Aorta (tissue), 5 donors: ENCODE data around the gene WDR31. TPM values are rescaled to one million over a fixed set of nuclear protein-coding genes. Genes with fewer than 3 reads are reported as not detected.
"Not testable (repeated sequence)": the region's sequence is repeated elsewhere in the genome, so short reads cannot be mapped to it uniquely, and the experiment has no call there.

Experiments
- ATAC-seq: fragments of 200-7000 bp; cut with Tn5 transposase; one replicate; pipeline ENCODE4 v1.9.1; 2022; ENCODE audit warnings: moderate library complexity; ENCODE audit not compliant: low FRiP score
- DNase-seq, 2 donors: peaks; one replicate each; pipeline ENCODE4 v3.0.0-alpha.2; 2020
- H3K27ac ChIP-seq, 2 donors: one replicate each; pipeline ENCODE4 v1.5.1; 2013; ENCODE audit warnings: low read length in 2 of 2, mild to moderate bottlenecking in 2 of 2, moderate library complexity in 2 of 2, control low read depth in 1 of 2, inconsistent platforms in 1 of 2, low read depth in 1 of 2
- H3K27me3 ChIP-seq, 2 donors: one replicate each; pipeline ENCODE4 v1.6.1; 2013; ENCODE audit warnings: control low read depth in 1 of 2, low read length in 1 of 2, mild to moderate bottlenecking in 1 of 2, moderate library complexity in 1 of 2; ENCODE audit not compliant: insufficient read depth in 2 of 2, control insufficient read depth in 1 of 2
- H3K36me3 ChIP-seq, 2 donors: one replicate each; pipeline ENCODE4 v1.6.1; 2013; ENCODE audit warnings: control low read depth in 1 of 2, low read length in 1 of 2, mild to moderate bottlenecking in 1 of 2; ENCODE audit not compliant: insufficient read depth in 2 of 2, control insufficient read depth in 1 of 2
- H3K4me1 ChIP-seq, 2 donors: one replicate each; pipeline ENCODE4 v1.6.1; 2013; ENCODE audit warnings: low read length in 2 of 2, control low read depth in 1 of 2, mild to moderate bottlenecking in 1 of 2, moderate library complexity in 1 of 2; ENCODE audit not compliant: insufficient read depth in 2 of 2, control insufficient read depth in 1 of 2
- H3K4me3 ChIP-seq, 2 donors: one replicate each; pipeline ENCODE4 v1.5.1; 2013; ENCODE audit warnings: low read length in 2 of 2, control low read depth in 1 of 2, mild to moderate bottlenecking in 1 of 2
- H3K9me3 ChIP-seq: one replicate; pipeline ENCODE4 v1.6.1; 2013; ENCODE audit warnings: mild to moderate bottlenecking, low read length; ENCODE audit not compliant: control insufficient read depth
- WGBS, 2 donors: extraction: QIAGEN DNeasy Blood & Tissue Kit; methylation state at CpG; one replicate each; pipeline ENCODE4 v1.1.7; 2013; 5-methylcytosine and 5-hydroxymethylcytosine counted together
- intact Hi-C, 2 donors: fragments of 100-400 bp; cut with DNase I; formaldehyde crosslinking; loops; one replicate each; pipeline versions ENCODE4 v1.14.2 to v1.15.0; 2022
- polyA plus RNA-seq, 2 donors: library from polyadenylated mRNA; stranded (reverse); fragments of 200-250 nt; gene quantifications; one replicate each; pipeline ENCODE4 v1.2.3, GENCODE V29; 2013
- total RNA-seq, 2 donors: library from RNA; stranded (reverse); fragmentation: NEBNext Ultra II Directional; extraction: Animal tissue kit (Norgen Biotek cat#: 25700); gene quantifications; one replicate each; pipeline ENCODE4 v1.2.1, GENCODE V29; 2021
- donor health status: healthy with polysubstance abuse.
- donor health status: Bipolar disorder and iron deficiency.
- donor health status: DM: no; HTN: no; CAD: no.
- donor health status: DM: no; HTN: no; CAD: no.
- donor health status: DM: yes; HTN: yes; CAD: no.

The WDR31 gene
- total and polyA plus RNA-seq, 4 donors: 0.54 to 2.1 (median 1.1) TPM

DNA sequence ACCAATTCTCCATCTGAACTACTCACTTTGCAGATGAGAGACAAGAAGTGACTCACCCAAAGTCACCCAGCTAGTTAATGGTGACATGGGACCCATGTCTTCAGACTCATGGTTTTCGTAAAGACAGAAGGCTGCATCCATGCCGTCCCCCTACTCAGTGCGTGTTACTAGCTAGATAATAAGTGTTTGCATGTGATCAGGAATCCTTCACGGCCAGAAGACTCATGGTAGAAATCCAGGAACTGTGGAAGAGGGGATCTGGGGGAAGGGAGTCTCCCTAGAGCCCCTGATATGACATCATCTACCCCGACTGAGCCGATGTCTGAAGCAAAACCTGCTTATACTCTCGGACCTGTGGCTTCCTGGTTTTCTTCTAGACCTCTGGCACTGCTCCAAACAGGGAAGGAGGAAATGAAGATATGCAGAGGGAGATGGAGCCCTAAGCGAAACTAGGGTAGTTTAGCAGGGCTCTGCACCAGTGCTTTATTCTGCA lies 40.2 kb downstream of the WDR31 start:
- Histone ChIP-seq H3K27ac (no peak overlapping the region), H3K4me1 (no peaks in the 10 kb centered on the region), H3K27me3 (no peaks in the 10 kb centered on the region), H3K9me3 (no peaks in the 10 kb centered on the region), H3K36me3 (no peaks in the 10 kb centered on the region), H3K4me3 (no peak overlapping the region)
- DNase-seq (no peak), ATAC-seq (no peak)
- intact Hi-C loops: no loop called here
- 48 to 54% methylated on average over 8 of the region's 8 CpGs for WGBS, 2 donors

DNA sequence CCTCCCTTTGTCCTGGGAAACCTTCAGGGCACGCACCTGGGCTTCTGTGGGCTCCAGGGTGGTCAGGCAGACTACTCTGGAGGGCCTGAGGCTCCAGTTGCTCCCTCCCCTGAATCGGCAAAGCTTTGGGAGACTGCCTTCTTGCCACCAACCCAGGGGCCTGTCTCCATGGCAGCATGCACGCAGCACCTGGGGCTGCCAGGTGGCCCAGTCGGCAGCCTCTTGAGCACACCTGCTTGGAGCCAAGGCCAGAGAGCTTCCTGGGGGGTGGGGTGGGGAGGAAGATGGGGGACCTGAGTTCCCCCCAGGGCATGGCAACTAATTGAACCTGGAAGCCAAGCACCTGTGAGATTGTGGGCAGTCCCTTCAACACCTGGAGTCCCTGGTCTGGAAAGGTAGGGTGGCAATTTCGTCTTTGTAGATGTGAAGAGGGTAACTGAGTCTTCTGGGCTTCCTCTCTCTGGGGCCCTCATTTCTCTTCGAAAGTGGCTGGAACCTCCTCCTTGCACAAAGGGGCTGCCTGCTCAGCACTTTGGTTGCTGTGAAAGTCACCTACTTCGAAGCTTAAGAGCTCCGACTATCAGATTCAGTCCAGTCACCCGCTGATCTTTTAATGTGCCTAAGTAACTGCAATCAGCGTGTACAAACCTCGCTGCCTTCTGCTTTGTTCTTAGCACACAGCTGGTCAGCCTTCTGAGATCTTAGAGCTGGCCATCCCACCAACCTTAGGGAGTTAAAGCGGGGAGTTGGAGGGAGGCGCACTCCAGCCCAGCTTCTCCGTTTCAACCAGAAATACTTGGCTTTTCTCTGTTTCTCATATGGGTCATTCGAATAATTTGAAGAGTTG lies 40.9 kb downstream of the WDR31 start:
- Histone ChIP-seq H3K36me3 (no peaks in the 10 kb centered on the region), H3K4me1 (no peaks in the 10 kb centered on the region), H3K4me3 (no peak overlapping the region), H3K27ac (no peak overlapping the region), H3K9me3 (no peaks in the 10 kb centered on the region), H3K27me3 (no peaks in the 10 kb centered on the region)
- 90% methylated on average over 15 of the region's 15 CpGs for WGBS, 2 donors
- DNase-seq: no peak
- intact Hi-C loops: no loop called here
- no peak for ATAC-seq

DNA sequence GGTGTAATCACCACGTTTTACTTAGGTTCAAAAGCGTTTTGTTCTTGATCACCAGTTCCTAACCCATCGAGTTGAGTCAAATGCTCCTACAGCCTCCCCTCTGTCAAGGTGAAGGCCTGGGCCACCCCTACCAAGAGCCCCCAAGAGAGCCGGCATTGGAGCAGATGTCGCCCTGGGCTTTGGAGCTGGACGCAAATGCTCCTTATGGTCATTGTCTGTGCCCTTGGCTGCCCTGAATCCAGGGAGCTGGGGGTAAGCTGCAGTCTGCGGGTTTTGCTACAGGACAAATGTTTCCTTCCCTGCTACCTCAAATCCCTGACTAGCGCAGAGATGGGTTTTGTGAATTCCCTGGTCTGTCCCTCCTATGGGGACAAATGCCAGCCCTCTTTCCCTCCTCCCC lies 41.8 kb downstream of the WDR31 start:
- Histone ChIP-seq H3K27ac (no peak overlapping the region), H3K9me3 (no peaks in the 10 kb centered on the region), H3K36me3 (no peaks in the 10 kb centered on the region), H3K4me3 (no peak overlapping the region), H3K4me1 (no peaks in the 10 kb centered on the region), H3K27me3 (no peaks in the 10 kb centered on the region)
- 91 to 93% methylated on average over 8 of the region's 8 CpGs for WGBS, 2 donors
- ATAC-seq: no peak
- intact Hi-C loops: no loop called here
- DNase-seq: no peak

DNA sequence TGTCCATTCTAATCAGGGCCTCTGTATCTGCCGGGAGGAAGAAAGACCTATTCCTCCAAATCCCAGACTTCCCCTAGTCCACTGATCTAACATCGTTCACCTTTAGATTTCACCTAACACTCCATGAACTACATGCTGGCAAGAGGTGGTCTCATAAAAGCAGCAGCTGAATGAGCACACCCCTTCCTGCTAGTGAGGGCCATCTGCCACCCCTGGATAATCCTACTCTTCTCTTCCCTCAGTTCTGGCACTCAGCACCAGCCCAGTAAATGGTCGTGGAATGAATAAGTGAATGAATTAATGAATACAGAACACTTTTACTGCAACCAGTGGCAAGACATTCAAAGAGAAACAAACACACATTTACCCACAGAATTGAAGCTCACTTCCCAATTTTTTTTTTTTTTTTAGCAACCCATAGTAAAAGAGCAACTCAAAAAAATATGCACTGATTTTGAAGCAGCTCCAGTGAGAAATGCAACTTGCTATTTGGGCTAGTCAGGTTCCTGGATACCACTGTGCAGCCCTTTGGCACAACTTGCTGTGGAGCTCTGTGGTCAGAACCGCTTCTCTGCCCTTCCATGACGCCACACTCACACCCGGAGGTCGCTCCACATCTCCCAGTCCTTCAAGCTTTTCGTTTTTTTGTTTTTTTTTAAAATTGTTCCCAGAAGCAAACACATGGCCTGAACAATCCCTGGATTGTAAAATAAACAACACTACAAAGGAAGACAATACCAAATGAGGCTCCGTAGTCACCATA lies 43.1 kb downstream of the WDR31 start:
- intact Hi-C loops: no loop called here
- Histone ChIP-seq H3K4me3 (no peak overlapping the region), H3K27ac (no peak overlapping the region), H3K9me3 (no peaks in the 10 kb centered on the region), H3K4me1 (no peaks in the 10 kb centered on the region), H3K27me3 (no peaks in the 10 kb centered on the region), H3K36me3 (peaks cover 0 to 3% of the 10 kb centered on the region in 2 donors)
- no peak for ATAC-seq
- DNase-seq: no peak
- 62 to 72% methylated on average over 9 of the region's 9 CpGs for WGBS, 2 donors

DNA sequence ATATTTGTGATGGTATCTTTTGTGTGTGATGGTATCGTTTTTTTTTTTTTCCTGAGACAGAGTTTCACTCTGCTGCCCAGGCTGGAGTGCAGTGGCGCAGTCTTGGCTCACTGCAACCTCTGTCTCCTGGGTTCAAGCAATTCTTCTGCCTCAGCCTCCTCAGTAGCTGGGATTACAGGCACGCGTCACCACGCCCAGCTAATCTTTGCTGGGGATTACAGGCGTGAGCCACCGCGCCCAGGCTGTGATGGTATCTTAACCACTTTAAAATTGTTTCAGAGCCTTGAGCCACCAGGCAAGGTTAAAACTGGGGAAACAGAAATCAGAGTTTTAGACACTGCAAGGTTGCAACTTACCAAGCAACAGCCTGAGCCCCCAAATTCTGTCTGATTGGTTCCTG lies 43.8 kb downstream of the WDR31 start:
- H3K27me3 ChIP-seq, H3K27ac ChIP-seq, ATAC-seq, DNase-seq, H3K36me3 ChIP-seq, H3K4me1 ChIP-seq, intact Hi-C loops, H3K4me3 ChIP-seq, H3K9me3 ChIP-seq: not testable (repeated sequence)
- 90 to 91% methylated on average over 8 of the region's 8 CpGs for whole genome bisulfite sequencing, 2 donors

DNA sequence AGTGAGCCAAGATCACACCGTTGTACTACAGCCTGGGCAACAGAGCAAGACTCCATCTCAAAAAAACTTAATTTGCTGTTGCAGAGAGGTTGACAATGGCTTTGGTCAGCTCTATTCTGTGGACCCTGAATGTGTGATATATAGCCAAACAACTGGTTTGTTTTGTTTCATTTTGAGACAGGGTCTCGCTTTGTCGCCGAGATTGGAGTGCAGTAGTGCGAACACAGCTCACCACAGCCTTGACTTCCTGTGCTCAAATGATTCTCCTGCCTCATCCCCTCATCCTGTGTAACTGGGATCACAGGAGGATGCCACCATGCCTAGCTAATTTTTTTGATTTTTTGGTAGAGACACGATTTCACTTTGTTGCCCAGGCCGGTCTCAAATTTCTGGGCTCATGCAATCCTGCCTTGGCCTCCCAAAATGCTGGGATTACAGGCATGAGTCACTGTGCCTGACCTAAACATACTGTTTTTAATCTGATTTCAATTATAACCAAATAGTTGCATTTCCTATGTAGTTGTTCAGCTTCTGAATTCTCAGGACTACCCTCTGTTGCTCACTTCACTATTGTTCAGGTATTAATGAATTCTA lies 46.7 kb downstream of the WDR31 start:
- 86 to 87% methylated on average over 7 of the region's 7 CpGs for WGBS, 2 donors
- Histone ChIP-seq H3K4me3 (no peak overlapping the region), H3K27ac (no peak overlapping the region), H3K9me3 (no peaks in the 10 kb centered on the region), H3K36me3 (peaks cover 8 to 9% of the 10 kb centered on the region in 2 donors), H3K4me1 (no peaks in the 10 kb centered on the region), H3K27me3 (no peaks in the 10 kb centered on the region)
- no peak for DNase-seq
- intact Hi-C loops: no loop called here
- no peak for ATAC-seq

DNA sequence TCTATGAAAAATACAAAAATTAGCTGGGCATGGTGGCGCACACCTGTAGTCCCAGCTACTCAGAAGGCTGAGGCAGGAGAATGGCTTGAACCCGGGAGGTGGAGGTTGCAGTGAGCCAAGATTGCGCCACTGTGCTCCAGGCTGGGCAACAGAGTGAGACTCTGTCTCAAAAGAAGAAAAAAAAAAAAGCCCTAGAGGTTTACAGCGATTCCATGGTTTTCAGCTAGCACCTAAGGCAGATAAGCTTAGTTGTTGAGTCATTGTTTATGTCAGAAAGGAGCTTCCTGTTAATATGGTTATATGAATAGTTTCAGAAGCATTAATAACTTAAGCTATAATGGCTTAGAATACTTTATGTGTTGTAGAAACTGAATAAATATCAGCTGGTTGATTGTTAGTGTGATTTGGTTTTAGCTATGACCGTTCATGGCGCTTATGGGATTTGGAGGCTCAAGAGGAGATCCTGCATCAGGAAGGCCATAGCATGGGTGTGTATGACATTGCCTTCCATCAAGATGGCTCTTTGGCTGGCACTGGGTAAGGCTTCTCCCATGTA lies 49.9 kb downstream of the WDR31 start:
- 95 to 98% methylated on average over 6 of the region's 6 CpGs for WGBS, 2 donors
- intact Hi-C loops: no loop called here
- peaks cover 9 to 14% of the 10 kb centered on the region in 2 donors for H3K36me3 ChIP-seq
- ATAC-seq: no peak
- H3K4me3 ChIP-seq: no peak overlapping the region
- no peaks in the 10 kb centered on the region for H3K4me1 ChIP-seq
- no peaks in the 10 kb centered on the region for H3K27me3 ChIP-seq
- no peaks in the 10 kb centered on the region for H3K9me3 ChIP-seq
- no peak for DNase-seq
- no peak overlapping the region for H3K27ac ChIP-seq

DNA sequence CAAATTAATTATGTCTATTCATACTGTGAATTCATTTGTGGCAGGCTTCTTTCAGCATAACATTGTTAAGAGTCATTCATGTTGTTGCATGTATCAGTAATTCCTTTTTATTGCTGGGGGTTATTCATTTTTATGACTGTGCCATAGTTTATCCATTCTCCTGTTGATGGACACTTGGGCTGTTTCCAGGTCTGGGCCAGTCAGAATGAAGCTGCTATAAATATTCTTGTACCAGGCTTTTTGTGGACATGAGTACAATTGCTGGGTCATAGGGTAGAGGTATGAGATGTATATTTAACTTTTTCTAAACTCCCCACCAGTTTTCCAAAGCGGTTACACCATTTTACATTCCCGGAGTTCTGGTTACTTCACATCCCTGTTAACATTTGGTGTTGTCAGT lies 51.0 kb downstream of the WDR31 start:
- no peak overlapping the region for H3K4me3 ChIP-seq
- peaks cover 11 to 17% of the 10 kb centered on the region in 2 donors for H3K36me3 ChIP-seq
- no peak for DNase-seq
- H3K27me3 ChIP-seq: no peaks in the 10 kb centered on the region
- H3K9me3 ChIP-seq: no peaks in the 10 kb centered on the region
- H3K27ac ChIP-seq: no peak overlapping the region
- H3K4me1 ChIP-seq: no peaks in the 10 kb centered on the region
- ATAC-seq: no peak
- WGBS, 2 donors: 77% methylated on average over 2 of the region's 2 CpGs
- intact Hi-C loops: no loop called here
